GM19238 (cell line): ENCODE data around the gene HOXD10.

Source experiments
- DNase-seq: peaks from one replicate; pipeline ENCODE4 v3.0.0; 2011; ENCODE audit warnings: low spot score; ENCODE audit not compliant: insufficient read length

The HOXD10 gene

DNA sequence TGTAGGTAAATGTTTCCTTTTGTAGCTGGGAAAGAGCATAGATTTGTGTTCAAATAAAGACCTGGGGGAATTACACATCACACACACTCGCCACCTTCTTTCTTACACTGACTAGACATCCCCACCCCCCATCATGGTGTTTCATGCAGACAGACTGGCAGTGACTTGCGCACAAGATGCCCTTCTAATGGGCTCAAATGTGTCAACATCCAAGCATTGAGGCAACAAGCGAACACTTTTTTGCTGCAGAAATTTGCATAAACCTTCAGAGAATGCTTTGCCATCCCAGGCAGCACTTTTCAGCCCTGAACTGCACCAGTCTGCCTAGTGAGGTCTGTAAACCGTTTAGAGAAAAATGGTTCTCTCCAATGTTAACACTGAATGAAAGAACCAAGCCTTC is 17.5 kb downstream of the HOXD10 start:
- no peak for DNase-seq

DNA sequence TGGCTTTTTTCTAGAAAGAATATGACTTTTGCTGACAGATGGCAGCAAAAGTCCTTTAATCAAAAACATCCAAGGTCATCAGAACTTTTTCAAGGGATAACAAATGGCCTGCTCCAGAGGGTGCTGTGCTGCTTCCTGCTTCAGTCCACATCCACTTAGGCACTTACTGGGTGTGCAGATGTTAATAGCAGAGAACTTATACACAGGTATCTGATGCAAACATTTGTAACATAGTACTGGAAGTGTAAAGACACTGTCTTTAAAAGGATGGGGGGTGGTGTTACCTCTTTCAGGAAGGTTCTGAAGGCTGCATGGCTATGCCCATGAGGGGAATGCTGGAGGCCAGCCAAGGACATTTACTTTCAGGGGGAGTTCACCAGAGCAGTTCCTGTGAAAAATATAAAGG is 18.5 kb downstream of the HOXD10 start:
- DNase-seq = no peak

DNA sequence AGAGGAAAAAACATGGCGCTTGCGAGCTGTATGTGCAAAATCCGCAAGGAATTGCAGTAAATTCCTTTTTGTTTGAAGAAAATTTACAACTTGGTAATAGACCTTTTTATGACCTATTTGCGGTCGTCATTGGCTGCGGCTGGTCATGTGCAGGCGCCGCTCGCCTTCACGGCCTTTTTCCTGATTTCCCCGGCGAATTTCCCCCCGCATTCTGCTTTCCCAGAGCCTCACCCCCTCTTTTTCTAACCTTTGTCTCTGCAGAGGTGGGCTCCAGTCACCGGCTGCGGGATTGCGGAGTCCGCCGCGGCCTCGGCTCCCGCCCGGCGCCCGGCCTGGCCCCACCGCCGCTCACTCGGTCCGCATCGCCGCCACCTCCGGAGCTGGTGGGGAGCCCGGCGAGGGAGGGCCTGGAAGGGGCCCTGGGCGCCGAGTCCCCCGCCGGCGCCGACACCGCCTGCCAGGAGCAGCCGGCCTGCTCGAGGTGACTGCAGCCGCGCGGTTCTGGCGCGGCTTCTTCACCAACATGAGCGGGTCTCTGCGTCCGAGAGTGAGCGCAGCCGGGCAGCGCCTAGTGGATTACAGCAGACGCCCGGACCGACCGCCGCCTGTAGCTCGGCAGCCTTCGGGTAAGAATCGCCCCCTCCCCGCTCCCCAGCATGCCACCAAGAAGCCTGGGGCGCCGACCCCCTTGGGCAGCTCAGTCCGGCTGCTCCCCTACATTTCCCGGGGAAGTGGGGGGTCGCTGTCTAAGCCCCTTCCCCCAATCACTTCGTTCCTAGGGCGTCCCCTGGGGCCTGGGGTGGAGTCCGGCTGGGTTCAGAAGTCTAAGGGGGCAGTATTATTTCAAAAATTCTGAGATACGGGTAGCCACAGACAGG is 20.0 kb downstream of the HOXD10 start:
- no peak for DNase-seq

DNA sequence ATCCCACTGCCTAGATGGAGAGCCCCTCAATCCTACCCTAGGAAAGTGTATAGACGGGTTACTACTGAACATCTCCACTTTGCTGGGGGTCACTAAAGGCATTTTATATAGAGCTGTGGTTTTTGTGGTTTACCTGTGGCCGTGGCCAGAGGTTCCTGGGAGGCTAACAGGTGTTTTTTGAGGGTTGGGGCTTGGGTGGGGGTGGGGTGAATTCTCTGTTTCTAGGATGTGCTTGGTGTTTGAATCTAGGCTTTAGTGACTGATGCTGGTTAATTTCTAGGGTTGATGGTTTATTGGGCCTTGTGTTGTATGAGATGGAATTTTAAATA is 20.6 kb downstream of the HOXD10 start:
- DNase-seq = no peak

DNA sequence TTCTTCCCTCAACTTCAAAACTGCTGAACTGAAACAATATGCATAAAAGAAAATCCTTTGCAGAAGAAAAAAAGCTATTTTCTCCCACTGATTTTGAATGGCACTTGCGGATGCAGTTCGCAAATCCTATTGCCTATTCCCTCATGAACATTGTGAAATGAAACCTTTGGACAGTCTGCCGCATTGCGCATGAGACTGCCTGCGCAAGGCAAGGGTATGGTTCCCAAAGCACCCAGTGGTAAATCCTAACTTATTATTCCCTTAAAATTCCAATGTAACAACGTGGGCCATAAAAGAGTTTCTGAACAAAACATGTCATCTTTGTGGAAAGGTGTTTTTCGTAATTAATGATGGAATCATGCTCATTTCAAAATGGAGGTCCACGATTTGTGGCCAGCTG is 21.3 kb downstream of the HOXD10 start:
- DNase-seq = no peak

DNA sequence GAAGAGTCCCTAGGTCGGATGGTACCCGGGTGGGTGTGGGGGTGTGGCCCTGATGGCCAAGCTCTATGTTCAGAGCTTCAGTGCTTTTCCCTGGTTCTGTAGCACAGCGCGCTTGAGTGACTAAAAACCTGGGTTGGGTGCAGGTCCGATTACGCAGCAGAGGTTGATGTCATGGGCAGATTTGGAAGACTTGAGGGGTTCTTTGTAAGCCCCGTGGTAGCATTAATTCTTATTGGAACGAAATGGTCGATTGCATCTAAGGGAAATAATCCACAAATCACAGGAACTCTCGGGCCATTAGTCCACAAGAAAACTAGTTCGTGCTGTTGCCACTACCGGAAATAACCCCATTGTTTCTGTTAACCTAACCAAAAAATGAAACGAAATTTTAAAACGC is 21.9 kb downstream of the HOXD10 start:
- no peak for DNase-seq

DNA sequence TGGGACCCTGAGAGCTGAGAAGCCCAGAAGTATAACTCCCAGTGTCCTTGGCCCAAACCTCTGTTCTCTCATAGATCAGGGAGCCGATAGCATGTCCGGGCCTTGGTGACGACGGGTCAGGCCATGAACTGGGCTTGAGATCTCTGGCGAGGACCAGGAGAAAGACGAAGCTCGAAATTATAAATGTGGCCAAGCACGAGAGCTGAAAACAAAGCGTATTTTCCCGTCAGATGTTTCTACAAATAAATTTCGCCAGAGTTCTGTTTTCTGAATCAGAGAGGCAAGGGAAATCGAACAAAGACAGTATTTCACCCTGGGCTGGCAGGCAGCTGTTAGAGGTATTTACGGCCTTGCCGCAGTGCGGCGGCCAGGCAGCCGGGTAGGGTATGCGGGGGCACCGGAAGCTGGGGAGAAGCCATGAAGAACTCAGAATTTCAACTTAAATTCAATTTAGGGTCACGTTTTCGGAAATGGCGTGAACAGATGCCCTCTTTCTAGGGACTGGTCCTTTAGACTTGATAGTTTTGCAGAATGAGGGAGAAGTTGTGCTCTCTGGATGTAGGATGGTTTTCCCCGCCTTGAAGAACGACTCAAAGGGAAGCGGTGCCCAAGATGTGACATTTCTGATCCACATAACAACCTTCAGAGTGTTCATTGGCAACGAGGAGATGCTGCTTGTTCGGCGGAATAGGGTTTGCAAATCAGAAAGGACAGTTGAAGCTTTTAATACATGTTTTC is 22.5 kb downstream of the HOXD10 start:
- DNase-seq = no peak

DNA sequence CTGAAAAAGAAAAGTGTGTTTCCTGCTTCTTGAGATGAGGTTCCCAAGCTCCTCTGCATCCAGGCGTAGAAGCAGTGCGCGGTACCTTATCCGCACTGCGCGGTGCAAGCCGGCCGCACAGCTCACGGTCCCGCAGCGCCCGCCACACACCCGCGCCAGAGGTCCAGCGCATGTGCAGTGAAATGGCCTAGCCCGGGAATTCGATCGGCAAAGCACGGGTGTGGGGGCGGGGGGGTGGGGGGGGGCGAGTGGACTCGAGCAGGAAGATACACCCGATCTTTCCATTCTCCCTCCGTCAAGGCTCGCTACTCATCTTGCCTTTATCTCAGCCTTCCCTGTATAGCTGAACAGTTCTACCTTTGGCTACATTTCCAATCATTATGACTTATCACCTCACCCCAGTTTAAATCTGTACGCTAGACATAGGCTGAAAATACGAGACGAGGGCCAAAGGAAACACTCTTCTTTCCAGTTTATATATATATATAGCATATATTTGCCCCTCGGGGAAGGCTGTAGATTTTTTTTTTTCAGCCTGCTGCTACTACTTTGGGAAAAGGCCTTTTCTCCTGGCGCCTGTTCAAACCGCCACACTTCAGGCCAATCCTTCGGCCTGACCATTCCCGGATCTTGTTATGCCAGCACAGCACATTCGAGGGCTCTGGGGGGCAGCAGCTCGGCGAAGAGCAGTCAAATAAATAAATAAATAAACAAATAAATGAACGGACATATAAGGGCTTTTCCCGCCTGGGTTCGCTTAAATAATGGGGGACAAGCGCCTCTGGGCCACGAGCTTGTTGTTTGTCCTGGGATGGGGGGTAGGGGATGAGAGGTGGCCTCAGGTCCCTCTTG is 23.3 kb downstream of the HOXD10 start:
- no peak for DNase-seq

DNA sequence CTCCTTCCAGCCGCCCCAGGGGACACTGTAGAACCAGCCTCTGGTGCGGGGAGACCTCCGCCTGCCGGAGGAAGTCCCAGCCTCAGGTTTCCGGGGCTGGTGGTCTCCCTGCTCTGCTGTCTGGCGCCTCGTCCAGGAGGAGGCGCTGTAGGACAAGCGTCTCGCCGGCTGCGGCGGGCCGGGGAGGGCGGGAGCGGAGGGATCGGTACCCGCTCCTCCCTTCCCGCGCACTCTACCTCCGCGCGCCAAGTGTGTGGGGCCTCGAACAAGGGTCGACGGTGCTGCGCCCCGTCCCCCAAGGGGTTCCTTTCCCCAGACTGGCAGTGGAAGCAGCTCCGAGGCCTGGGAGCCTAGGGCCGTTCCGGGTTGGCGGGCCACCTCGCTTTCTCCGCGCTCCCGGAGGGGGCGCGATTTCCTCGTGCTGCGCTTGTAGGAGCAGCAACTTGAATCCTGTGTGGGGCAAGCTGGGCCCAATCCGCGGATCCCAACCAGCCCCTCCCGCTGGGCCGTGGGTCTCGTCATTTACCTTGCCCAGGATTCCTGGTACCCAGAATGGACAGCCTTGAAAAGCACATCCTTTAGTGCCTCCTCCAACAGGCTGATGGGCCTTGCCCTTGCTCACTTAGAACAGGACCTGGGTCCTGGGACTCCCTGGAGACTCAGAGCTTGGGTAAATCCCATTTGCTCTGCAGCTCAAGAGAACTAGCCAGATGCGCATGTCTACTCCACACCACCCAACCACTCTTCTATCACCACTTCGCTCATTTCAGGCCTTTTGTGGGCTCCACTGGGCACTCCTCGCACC is 24.1 kb downstream of the HOXD10 start:
- peak; percentile 92 for DNase-seq

DNA sequence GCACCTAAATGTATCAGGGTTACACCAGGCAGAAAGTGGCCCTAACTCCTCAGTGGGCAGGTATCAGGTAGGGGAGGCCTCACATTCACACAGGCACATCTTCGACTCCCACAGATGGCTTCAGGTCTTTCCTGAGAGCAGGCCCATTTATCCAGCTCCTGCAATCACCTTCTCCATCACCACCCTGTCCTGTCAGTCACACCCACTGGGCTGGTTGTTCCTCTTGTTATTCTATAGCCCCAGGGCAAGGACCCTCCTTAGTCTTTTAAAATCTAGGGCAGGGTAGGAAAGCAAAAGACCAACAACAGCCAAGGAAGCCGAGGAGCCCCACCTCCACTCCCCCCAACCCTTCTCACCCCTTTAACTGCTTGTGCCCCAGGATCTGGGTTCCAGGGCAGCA is 25.7 kb downstream of the HOXD10 start:
- no peak for DNase-seq

DNA sequence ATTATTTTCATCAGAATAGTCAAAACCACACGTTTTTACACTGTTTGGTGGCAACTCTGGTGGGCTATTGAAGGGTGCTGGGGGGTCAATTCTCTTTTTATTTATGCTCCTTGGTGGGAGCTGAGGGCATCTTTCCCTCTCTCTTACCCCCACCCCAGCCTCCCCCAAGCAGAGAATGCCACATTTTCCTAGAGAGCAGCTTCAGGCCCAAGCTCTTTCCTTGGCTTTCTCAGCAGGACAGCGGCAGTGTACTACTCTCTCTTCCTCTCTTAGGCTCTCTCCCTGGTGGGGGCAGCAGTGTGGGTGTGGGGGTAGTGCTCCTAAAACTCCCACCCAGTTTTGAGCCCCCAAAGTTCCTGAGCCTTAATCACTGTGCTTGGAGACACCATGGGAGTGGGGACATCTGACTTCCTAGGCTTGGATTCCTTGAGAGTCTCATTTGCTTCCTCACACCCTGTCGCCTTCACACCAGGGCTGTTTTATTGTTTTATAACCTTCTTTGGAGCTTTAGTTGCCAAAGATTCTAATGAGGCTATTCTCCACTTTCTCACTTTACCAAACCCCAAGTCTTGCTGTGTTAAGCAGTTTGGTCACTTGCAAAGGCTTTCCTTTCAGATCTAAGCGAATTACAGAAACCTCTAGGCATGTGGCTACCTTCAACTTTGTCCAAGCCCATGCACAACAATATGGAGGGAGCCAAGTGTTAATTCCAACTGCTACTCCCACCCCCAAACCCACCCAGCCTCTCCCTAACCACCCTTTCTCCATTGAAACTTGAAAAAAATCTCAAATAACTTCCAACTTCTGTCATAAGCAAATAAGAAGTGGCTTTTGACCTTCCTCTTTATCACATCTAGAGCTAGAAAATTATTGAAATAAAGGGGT is 28.7 kb downstream of the HOXD10 start:
- DNase-seq = no peak

DNA sequence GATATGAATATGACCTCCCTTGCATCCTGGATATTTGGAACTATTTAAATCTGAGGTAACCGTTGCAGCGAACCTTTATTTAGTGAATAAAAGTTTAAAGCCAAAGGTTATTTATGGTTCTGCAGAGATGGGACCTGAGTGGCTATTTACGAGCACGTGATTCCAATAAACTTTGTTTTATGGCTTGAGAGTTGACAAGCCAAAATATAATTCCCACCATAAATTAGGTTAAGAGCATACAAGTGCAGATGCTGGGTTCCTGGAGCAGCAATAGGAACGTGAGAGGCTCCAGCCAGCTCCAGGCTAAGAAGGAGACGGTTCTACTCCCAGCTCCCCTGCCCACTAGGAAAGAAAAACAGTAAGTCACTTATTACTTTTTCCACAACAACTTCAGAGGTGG is 29.5 kb downstream of the HOXD10 start:
- DNase-seq = no peak

DNA sequence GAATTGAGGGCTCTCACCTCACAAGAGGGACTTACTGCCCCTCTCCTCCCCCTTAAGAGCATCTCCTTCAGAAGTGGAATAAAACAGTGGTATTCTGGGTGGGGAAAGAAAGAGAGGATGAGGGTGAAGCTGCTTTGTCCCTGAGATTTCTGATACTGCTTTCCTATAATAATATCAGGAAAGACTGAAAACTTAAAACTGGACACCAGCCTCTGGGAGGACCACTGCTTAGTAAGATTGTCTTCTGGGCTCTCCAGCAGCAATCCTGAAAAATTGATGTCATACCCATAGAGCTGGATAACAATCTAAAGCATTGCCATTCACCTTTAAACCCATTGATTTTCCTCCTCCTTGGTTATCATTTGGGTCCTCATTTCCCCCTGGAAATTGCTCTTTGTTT is 30.1 kb downstream of the HOXD10 start:
- DNase-seq = no peak

DNA sequence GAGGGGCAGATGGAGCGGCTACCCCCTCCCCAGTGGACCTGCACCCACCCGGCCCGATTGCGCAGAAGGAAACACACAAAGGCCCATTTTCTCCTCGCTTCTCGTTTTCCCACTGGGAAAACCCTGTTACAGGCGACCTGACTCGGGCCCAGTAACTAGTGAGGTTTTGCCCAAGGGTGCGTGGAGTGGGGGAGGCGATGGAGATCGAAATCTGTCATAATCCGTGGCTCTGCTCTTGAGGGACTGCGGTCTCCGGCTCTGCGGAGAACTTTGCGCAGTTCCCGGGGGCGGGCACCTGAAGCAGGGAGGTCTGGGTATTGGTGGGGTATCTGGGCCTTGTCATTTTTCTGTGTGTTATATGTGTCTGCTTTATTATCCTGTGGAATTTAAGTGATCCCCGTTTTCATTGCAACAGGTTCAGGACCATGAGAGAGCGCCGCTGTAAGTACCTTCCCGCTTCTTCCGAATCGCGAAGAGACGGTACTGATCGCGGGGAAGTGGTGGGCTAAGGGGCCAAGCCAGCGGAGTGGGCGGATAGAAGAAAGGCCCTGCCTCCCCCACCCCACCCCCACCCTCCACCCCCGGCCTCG is 30.7 kb downstream of the HOXD10 start:
- DNase-seq = no peak

DNA sequence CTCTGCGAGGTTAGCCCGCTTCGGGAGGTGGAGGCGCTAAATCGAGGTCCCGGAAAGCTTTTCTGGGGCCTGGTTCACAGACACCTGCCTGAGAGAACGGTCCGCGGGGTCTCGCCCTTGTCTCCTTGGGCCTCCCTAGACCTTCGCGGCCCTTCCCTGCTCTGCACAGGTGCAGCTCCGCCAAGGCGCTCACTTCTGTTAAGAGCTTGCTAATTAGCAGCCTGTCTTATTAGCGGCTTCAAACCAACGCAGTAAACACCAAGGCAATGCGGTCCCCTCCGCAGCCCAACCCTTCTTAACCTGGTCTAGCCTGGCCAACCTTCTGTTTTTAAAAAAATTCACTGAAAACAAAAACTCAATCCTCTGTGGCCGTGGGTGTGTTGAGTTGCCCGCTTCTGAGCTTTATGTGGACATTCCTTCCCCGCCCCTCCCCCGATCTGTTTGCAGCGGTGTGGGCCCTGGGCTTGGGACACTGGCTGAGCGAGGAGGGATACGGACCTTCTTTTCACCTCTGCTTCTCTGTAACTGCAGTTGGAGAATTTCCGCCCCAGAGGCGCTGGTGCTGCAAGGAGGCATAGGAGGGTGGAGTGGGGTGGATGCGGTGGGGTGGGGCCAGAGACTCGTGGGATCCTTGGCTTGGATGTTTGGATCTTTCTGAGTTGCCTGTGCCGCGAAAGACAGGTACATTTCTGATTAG is 31.4 kb downstream of the HOXD10 start:
- no peak for DNase-seq

DNA sequence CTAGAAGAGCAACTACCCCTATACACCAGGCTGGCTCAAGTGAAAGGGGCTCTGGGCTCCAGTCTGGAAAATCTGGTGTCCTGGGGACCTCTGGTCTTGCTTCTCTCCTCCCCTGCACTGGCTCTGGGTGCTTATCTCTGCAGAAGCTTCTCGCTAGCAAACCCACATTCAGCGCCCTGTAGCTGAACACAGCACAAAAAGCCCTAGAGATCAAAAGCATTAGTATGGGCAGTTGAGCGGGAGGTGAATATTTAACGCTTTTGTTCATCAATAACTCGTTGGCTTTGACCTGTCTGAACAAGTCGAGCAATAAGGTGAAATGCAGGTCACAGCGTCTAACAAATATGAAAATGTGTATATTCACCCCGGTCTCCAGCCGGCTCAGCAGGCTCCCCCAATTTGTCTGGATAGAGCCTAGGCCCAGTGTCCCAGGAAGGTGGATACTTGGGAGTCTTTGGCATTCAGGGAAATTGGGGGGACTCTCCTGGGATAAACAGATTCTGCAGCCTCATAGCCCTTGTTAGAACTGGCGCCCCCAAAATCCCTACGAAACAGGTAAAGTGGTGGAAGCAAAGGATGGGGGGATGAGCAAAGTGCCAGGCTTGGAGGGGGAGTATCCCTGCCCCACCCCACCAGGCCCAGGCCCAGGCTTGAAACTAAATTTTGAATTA is 32.3 kb downstream of the HOXD10 start:
- no peak for DNase-seq

DNA sequence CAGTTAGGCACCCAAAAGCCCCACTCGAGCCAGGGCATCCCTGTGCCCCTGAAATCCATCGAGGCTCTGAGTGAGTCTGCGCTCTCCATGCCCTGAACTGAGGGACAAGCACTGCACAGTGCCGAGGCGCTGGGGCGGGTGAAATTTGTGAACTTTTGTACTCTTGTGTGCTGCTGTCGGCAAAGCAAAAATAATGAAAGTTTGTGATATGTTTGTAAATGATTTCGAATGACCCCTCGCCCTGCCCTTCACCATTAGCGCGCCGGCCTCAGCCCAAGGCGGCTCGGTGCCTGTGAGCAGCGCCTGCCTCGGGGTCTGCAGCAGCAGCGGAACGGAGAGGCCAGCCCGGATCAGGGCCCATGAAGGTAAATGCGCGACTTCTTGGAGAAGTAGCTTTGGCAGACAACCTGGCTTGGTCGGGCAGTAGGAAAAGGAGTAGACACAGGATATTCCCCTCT is 32.9 kb downstream of the HOXD10 start:
- DNase-seq = no peak

DNA sequence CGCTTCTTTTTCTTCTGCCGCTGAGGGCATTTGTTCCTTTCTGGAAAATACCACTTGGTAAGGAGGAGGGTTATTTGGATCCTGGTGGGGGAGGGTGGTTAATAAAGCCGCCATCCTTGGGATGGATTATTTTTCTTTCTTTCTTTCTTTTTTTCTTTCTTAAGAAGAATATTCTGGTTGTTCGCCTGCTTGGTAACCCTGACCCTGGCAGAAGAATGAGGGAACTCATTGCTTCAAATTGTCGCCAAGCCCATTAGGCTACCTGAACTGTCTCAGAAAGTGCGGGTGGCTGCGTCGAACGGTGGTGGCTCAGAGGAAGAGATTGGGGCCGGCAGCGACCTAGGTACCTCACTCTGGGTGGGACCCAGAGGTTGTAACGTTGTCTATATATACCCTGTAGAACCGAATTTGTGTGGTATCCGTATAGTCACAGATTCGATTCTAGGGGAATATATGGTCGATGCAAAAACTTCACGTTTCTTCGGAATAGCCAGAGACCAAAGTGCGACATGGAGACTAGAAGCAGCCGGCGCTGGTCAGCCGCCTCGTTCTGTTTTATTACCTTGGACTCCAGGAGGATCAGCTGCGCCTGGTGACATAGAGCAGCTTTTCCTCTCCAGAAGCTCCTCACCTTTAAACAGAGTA is 33.5 kb downstream of the HOXD10 start:
- DNase-seq = no peak
